Keratinocyte (primary cell): Measurements from ENCODE around the gene HYAL3.

Experiments
- EZH2 ChIP-seq: IDR thresholded peaks from one replicate; pipeline ENCODE4 v1.6.1; 2012; ENCODE audit warnings: inconsistent platforms, mild to moderate bottlenecking, low read length, moderate library complexity
- TF ChIP-seq, protein P1 (sequence below), 3 experiments: IDR thresholded peaks in 1 of 3; conservative IDR thresholded peaks in 1 of 3; optimal IDR thresholded peaks in 1 of 3; 2 replicates in 2 of 3; 3 replicates in 1 of 3; pipeline versions ENCODE3 to v1.5.1; 2011; ENCODE audit warnings: low read length in 3 of 3, mild to moderate bottlenecking in 3 of 3, moderate library complexity in 2 of 3, control low read depth in 1 of 3, inconsistent platforms in 1 of 3; ENCODE audit not compliant: insufficient read depth in 2 of 3; ENCODE audit errors: extremely low read depth in 1 of 3

DNA sequence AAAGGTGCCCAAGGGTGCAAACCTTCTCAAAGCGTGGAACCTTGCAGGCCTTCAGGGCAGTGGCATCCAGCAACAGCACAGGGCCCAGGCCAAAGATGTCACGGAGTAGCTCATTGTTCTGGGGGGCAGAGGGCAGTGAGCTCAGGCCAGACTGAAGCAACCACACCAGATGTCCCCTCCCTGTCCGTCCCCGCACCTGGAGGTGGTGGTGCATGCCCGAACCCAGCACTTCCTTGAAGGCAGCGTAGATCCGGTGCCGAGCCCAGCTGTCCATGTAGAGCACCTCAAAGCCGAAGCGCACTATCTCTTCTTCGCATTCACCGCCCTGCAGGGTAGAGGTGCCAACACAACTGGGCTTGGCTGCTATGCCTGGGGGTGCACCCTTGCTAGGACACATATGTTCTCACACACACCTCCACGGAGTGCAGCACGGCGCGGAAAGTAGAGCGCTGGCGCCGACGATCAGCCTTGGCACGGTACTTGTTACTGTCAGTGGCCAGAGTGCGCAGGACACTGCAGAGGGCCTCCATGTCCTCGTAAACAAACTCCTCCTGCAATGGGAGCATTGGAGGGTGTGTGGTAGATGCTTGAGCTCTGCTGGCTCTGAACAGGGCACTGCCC lies 10.7 kb downstream of the HYAL3 start:
- TF ChIP-seq, protein P1, sequence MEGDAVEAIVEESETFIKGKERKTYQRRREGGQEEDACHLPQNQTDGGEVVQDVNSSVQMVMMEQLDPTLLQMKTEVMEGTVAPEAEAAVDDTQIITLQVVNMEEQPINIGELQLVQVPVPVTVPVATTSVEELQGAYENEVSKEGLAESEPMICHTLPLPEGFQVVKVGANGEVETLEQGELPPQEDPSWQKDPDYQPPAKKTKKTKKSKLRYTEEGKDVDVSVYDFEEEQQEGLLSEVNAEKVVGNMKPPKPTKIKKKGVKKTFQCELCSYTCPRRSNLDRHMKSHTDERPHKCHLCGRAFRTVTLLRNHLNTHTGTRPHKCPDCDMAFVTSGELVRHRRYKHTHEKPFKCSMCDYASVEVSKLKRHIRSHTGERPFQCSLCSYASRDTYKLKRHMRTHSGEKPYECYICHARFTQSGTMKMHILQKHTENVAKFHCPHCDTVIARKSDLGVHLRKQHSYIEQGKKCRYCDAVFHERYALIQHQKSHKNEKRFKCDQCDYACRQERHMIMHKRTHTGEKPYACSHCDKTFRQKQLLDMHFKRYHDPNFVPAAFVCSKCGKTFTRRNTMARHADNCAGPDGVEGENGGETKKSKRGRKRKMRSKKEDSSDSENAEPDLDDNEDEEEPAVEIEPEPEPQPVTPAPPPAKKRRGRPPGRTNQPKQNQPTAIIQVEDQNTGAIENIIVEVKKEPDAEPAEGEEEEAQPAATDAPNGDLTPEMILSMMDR (optimal IDR thresholded peaks at IDR 0.05 in 1 of 3, IDR thresholded peaks at IDR 0.05 in 1 of 3, conservative IDR thresholded peaks at IDR 0.05 in 1 of 3; ENCODE audit: extremely low read depth in 1 of 3, insufficient read depth in 2 of 3, low read length in 3 of 3): no peak
- no peak for TF ChIP-seq EZH2
